DMS79 treated with DMSO at 0.1 percent for 48 hours (cell line): ENCODE data around the gene MEX3A.
"Not testable (repeated sequence)": the region's sequence is repeated elsewhere in the genome, so short reads cannot be mapped to it uniquely, and the experiment has no call there.

ENCODE experiments used
- DNase-seq: peaks from one replicate; lab custom pipeline; 2025; lab: John Stamatoyannopoulos, UW

MEX3A gene

GRCh38 chr1:156078728-156079127, 3.5 kb downstream of the MEX3A start:
- no peak for DNase-seq

- no peak for DNase-seq
Observed at GRCh38 chr1:156077430-156077760, 4.9 kb downstream of the MEX3A start.

- DNase-seq, result no peak
Observed at GRCh38 chr1:156076609-156077429, 5.4 kb downstream of the MEX3A start.

GRCh38 chr1:156075775-156076204, 6.5 kb downstream of the MEX3A start:
- no peak for DNase-seq

GRCh38 chr1:156075162-156075561, 7.1 kb downstream of the MEX3A start:
- no peak for DNase-seq

- no peak for DNase-seq
Observed at GRCh38 chr1:156074661-156075060, 7.6 kb downstream of the MEX3A start.

- DNase-seq, result no peak
Observed at GRCh38 chr1:156073740-156074139, 8.5 kb downstream of the MEX3A start.

- no peak for DNase-seq
Observed at GRCh38 chr1:156073110-156073687, 9.1 kb downstream of the MEX3A start.

GRCh38 chr1:156072251-156072650, 10.0 kb downstream of the MEX3A start:
- no peak for DNase-seq

GRCh38 chr1:156071332-156071816, 10.9 kb downstream of the MEX3A start:
- DNase-seq, result not testable (repeated sequence)

- no peak for DNase-seq
Observed at GRCh38 chr1:156070548-156070947, 11.7 kb downstream of the MEX3A start.

- no peak for DNase-seq
Observed at GRCh38 chr1:156069490-156070455, 12.5 kb downstream of the MEX3A start.

GRCh38 chr1:156067262-156067661, 15.0 kb downstream of the MEX3A start:
- DNase-seq, result no peak

- no peak for DNase-seq
Observed at GRCh38 chr1:156065871-156066270, 16.4 kb downstream of the MEX3A start.

GRCh38 chr1:156065212-156065611, 17.1 kb downstream of the MEX3A start:
- no peak for DNase-seq

- DNase-seq, result no peak
Observed at GRCh38 chr1:156064615-156065014, 17.6 kb downstream of the MEX3A start.

GRCh38 chr1:156063997-156064285, 18.3 kb downstream of the MEX3A start:
- DNase-seq, result no peak

- DNase-seq, result no peak
Observed at GRCh38 chr1:156062189-156062588, 20.1 kb downstream of the MEX3A start.

- DNase-seq, result peak; percentile 90
Observed at GRCh38 chr1:156060937-156061636, 21.2 kb downstream of the MEX3A start, which contains the start of gene RAB25. Gene RAB25, plus strand, starts transcription at chr1:156061160. Its CDS starts 241 bp downstream, at chr1:156061401.

- DNase-seq, result no peak
Observed at GRCh38 chr1:156056326-156056849, 25.9 kb downstream of the MEX3A start.

GRCh38 chr1:156055281-156056048, 26.8 kb downstream of the MEX3A start:
- DNase-seq, result no peak
